ENCODE results near the gene FLII. TPM values are rescaled to one million over a fixed set of nuclear protein-coding genes. Genes with fewer than 3 reads are reported as not detected.

FLII gene
- total RNA-seq, 3 donors from 2014 or later, result 278 to 319 (median 316) TPM

DNA sequence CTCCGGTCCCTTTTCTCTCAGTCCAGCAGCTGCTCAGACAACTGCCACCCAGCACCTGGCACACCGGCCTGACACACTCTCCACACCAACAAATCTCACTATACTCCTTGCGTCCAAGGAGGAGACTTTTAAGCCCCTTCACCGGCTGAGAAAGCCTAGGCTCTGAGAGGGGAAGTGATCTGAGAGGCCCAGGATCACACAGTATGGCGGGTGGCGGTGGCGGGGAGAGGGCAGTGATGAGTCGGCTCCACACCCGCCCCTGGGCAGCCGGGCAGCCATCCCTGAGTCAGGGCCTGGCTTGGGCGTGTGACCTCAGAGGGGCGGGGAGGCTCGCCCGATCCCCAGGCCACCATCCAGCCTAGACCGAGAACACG, 569 bp downstream of the FLII start:
- H3K4me1 ChIP-seq (ENCODE audit: low read depth), result peaks cover 24% of the 10 kb centered on the region
- no peaks in the 10 kb centered on the region for H3K9me3 ChIP-seq
- intact Hi-C loops (cut with DNase I, micrococcal nuclease), result no loop called here
- peak overlapping the region; percentile 86 for H3K4me3 ChIP-seq
- H3K36me3 ChIP-seq (ENCODE audit: low read depth), result peaks cover 3% of the 10 kb centered on the region
- peak; percentile 69 for ATAC-seq
- peak in 2 of 3 donors; percentile 77 to 86 for DNase-seq
- TF ChIP-seq, protein P1, sequence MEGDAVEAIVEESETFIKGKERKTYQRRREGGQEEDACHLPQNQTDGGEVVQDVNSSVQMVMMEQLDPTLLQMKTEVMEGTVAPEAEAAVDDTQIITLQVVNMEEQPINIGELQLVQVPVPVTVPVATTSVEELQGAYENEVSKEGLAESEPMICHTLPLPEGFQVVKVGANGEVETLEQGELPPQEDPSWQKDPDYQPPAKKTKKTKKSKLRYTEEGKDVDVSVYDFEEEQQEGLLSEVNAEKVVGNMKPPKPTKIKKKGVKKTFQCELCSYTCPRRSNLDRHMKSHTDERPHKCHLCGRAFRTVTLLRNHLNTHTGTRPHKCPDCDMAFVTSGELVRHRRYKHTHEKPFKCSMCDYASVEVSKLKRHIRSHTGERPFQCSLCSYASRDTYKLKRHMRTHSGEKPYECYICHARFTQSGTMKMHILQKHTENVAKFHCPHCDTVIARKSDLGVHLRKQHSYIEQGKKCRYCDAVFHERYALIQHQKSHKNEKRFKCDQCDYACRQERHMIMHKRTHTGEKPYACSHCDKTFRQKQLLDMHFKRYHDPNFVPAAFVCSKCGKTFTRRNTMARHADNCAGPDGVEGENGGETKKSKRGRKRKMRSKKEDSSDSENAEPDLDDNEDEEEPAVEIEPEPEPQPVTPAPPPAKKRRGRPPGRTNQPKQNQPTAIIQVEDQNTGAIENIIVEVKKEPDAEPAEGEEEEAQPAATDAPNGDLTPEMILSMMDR (IDR thresholded peaks at IDR 0.05), result no peak

DNA sequence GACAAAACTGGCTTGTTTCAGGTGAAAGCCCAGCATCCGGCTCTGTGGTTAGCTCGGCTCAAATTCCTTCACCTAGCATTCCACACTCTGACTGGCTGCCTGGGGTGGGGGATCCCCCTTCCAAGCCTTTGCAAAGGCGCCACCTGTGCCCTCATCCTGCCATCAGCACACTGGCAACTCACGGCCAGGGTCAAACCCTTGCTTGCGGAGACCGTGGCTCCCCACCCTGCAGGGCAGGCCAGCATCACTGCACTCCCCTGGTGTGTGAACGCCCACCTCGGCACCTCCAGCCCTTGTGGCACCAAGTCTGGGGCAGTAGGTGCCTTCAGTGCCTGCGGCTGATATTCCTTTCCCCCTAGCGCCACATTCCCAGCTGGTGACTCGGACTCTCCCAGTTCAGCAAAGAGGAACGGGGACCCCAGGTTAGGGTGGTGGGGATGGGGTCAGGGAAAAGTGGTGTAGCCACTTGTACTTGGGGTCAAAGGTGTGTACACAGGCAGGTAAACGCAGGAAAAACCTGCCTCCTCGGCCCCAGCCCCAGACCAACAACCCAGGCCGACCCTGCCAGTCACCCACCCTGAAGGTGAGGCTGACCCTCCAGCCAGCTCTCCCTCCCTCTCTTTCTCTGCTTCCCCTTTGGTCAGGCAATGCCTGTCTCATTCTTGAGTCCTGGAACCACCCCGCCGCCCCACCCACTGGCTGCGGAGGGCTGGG, 1.1 kb downstream of the FLII start:
- no peaks in the 10 kb centered on the region for H3K9me3 ChIP-seq
- TF ChIP-seq, protein P1 (IDR thresholded peaks at IDR 0.05), result no peak
- peaks cover 3% of the 10 kb centered on the region for H3K36me3 ChIP-seq (ENCODE audit: low read depth)
- peak overlapping the region; percentile 86 for H3K4me3 ChIP-seq
- ATAC-seq (peak; percentile 54), DNase-seq (peak; percentile 84 to 85 (median 85))
- peaks cover 22% of the 10 kb centered on the region for H3K4me1 ChIP-seq (ENCODE audit: low read depth)
- intact Hi-C loops (cut with DNase I, micrococcal nuclease), result no loop called here

DNA sequence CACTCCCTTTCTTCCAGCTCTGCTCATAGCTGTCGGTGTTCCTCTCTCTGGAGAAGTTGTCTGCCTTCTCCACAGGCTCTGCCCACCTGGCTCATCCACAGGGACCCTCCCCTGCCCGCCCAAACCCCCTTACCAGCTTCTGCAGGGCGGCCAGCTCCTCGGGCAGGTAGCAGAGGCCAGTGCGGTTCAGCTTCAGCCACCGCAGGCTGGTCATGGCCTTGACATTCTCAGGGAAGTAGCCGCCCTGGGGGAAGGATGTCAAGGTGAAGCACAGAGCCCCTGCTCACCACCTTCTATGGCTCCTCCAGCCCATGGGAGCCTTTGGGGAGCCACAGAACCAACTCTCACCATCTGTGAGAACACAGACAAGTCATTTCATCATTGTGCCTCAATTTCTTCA, 1.8 kb downstream of the FLII start:
- no peak overlapping the region for H3K4me3 ChIP-seq

DNA sequence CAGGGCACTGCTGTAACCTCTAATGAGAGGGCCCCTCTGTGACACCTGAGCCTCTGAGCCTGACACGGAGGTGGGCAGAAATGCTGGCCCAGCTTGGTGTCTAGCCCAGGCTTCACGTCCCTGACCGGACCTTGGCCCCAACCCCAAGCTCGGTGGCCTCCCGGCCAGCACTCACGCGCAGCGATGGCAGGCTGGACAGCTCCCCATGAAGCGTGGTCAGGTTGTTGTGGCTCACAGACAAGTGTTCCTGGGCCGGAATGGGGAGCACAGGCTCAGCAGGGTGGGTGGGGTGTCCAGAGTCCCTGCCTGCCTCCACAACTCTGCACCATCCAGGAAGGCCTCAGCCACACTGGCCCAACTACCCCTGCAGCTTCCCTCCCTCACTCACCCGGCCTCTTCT, 2.2 kb downstream of the FLII start:
- Histone ChIP-seq H3K4me1 (ENCODE audit: low read depth) (peaks cover 11% of the 10 kb centered on the region), H3K36me3 (ENCODE audit: low read depth) (peaks cover 3% of the 10 kb centered on the region), H3K9me3 (no peaks in the 10 kb centered on the region), H3K4me3 (no peak overlapping the region)
- DNase-seq (no peak), ATAC-seq (no peak)
- TF ChIP-seq, protein P1 (IDR thresholded peaks at IDR 0.05), result no peak
- intact Hi-C loops (cut with DNase I, micrococcal nuclease), result no loop called here

More for the DNA sequence above, 1.8 kb downstream of the FLII start:
- TF ChIP-seq, protein P1 (IDR thresholded peaks at IDR 0.05), result no peak
- peaks cover 3% of the 10 kb centered on the region for H3K36me3 ChIP-seq (ENCODE audit: low read depth)
- H3K4me1 ChIP-seq (ENCODE audit: low read depth), result peaks cover 15% of the 10 kb centered on the region
- no peak for DNase-seq
- intact Hi-C loops (cut with DNase I, micrococcal nuclease), result no loop called here
- no peaks in the 10 kb centered on the region for H3K9me3 ChIP-seq
- ATAC-seq, result no peak

DNA sequence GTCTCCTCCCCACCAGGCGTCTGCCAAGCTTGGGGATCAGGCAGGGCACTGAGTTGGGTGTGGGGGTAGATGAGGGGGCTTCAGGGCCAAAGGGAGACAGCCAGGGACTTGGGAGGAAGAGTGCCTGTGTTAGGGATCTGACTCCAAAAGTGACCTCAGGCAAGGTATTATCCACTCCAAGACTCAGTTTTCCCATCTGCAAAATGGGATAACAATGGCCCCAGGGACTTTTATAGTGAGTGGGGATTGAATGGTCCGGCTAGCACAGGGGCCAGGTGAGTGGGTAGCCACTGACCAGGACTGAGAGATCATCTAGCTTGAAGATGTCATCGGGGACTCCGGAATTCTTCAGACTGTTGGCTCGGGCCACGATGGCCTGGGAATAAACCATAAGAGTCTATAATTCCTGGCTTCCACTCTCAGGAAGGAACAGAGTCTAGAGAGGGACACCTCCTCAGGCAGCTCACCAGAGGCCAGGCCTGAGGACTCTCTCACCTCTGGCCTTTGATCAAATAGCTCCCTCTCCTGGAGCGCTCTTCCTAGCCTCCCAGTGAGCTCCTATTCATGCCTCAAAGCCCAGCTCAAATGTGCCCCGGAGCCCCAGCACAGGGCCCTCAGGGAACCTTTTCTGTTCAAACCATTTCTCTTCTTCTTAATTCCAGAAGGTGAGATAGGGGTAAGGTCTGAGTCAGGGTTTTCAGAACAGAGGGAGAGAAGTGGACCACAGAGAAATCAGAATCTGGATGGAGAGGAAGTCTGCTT, 3.5 kb downstream of the FLII start:
- H3K9me3 ChIP-seq, result no peaks in the 10 kb centered on the region
- peaks cover 3% of the 10 kb centered on the region for H3K36me3 ChIP-seq (ENCODE audit: low read depth)
- H3K4me3 ChIP-seq, result no peak overlapping the region
- DNase-seq (no peak), ATAC-seq (no peak)
- peaks cover 9% of the 10 kb centered on the region for H3K4me1 ChIP-seq (ENCODE audit: low read depth)
- TF ChIP-seq, protein P1 (IDR thresholded peaks at IDR 0.05), result no peak
- intact Hi-C loops (cut with DNase I, micrococcal nuclease), result no loop called here

Measured in mucosa of descending colon (tissue), 3 donors.